OCI-LY1 (cell line): ENCODE results near the gene CHRM4.

Experiments used
- H2AFZ ChIP-seq: fragments of 200-600 bp; sonication (generic), shearing (Covaris generic); 2 replicates; pipeline ENCODE4 v1.6.0; 2014; ENCODE audit warnings: antibody characterized with exemption, mild to moderate bottlenecking, low read length
- H3F3A ChIP-seq: fragments of 200-600 bp; sonication (generic), shearing (Covaris generic); 2 replicates; pipeline ENCODE4 v1.6.0; 2014; ENCODE audit warnings: mild to moderate bottlenecking, antibody characterized with exemption, low read length, moderate library complexity; ENCODE audit not compliant: insufficient read depth
- H3K27ac ChIP-seq: fragments of 200-600 bp; sonication (generic); 2 replicates; pipeline ENCODE4 v1.5.1; 2014; ENCODE audit warnings: low read length, mixed run types, mild to moderate bottlenecking, low read depth; ENCODE audit not compliant: poor library complexity, severe bottlenecking
- H3K27me3 ChIP-seq: fragments of 200-600 bp; sonication (generic); 2 replicates; pipeline ENCODE4 v1.6.0; 2014; ENCODE audit warnings: antibody characterized with exemption, mild to moderate bottlenecking, low read length, moderate library complexity; ENCODE audit not compliant: insufficient read depth
- H3K36me3 ChIP-seq: fragments of 200-600 bp; sonication (generic); 2 replicates; pipeline ENCODE4 v1.6.1; 2014; ENCODE audit warnings: mild to moderate bottlenecking, antibody characterized with exemption, low read length, moderate library complexity, mixed read lengths; ENCODE audit not compliant: insufficient read depth
- H3K4me1 ChIP-seq: fragments of 200-600 bp; sonication (generic); 2 replicates; pipeline ENCODE4 v1.5.1; 2014; ENCODE audit warnings: mild to moderate bottlenecking, low read length, moderate library complexity; ENCODE audit not compliant: insufficient read depth, severe bottlenecking
- H3K4me2 ChIP-seq: fragments of 200-600 bp; sonication (generic), shearing (Covaris generic); 2 replicates; pipeline ENCODE4 v1.6.1; 2014; ENCODE audit warnings: low read length
- H3K4me3 ChIP-seq: fragments of 200-600 bp; sonication (generic); 2 replicates; pipeline ENCODE4 v1.5.1; 2014; ENCODE audit warnings: low read length, low read depth, mild to moderate bottlenecking, mixed read lengths; ENCODE audit not compliant: poor library complexity, severe bottlenecking
- H3K79me2 ChIP-seq: fragments of 200-600 bp; shearing (Covaris generic); 2 replicates; pipeline ENCODE4 v1.6.1; 2016; ENCODE audit warnings: mixed run types, low read length, mixed read lengths; ENCODE audit not compliant: insufficient read depth
- H3K9ac ChIP-seq: fragments of 200-600 bp; sonication (generic), shearing (Covaris generic); 2 replicates; pipeline ENCODE4 v1.6.1; 2014; ENCODE audit warnings: mild to moderate bottlenecking, low read length, mixed read lengths
- H3K9me2 ChIP-seq: fragments of 200-600 bp; sonication (generic), shearing (Covaris generic); 2 replicates; pipeline ENCODE4 v1.6.1; 2014; ENCODE audit warnings: low read depth, mild to moderate bottlenecking, low read length, mixed read lengths
- H3K9me3 ChIP-seq: fragments of 200-600 bp; shearing (Covaris generic); 2 replicates; pipeline ENCODE4 v1.6.1; 2014; ENCODE audit warnings: low read length, mixed read lengths
- H4K20me1 ChIP-seq: fragments of 200-600 bp; sonication (generic), shearing (Covaris generic); 2 replicates; pipeline ENCODE4 v1.6.0; 2016; ENCODE audit warnings: mild to moderate bottlenecking, low read length; ENCODE audit not compliant: insufficient read depth
- CTCF ChIP-seq: fragments of 200-600 bp; sonication (generic), shearing (Covaris generic); IDR thresholded peaks from 2 replicates; pipeline ENCODE4 v1.5.1; 2017; ENCODE audit warnings: mild to moderate bottlenecking, antibody characterized with exemption, low read length, moderate library complexity, mixed read lengths
- EZH2 ChIP-seq: fragments of 200-600 bp; sonication (generic), shearing (Covaris generic); IDR thresholded peaks from 2 replicates; pipeline ENCODE4 v1.8.0; 2017; ENCODE audit warnings: borderline replicate concordance, mixed run types, mild to moderate bottlenecking, antibody characterized with exemption, low read length, moderate library complexity, mixed read lengths

The CHRM4 gene

GRCh38 chr11:46364791-46365190, 26.8 kb downstream of the CHRM4 start:
- Histone ChIP-seq H3K4me2 (no peak overlapping the region), H2AFZ (no peak overlapping the region), H3K27ac (peak overlapping the region; percentile 44), H3K9ac (no peak overlapping the region), H3K27me3 (no peaks in the 10 kb centered on the region), H3F3A (no peaks in the 10 kb centered on the region), H3K4me3 (no peak overlapping the region), H3K9me2 (no peaks in the 10 kb centered on the region), H3K4me1 (peaks cover 45% of the 10 kb centered on the region), H3K36me3 (peaks cover 23% of the 10 kb centered on the region; the same call in 1 of the 2 replicates), H4K20me1 (no peaks in the 10 kb centered on the region), H3K79me2 (peaks cover 8% of the 10 kb centered on the region; the same call in 1 of the 2 replicates), H3K9me3 (no peaks in the 10 kb centered on the region)
- no peak for TF ChIP-seq CTCF
- no peak for TF ChIP-seq EZH2

GRCh38 chr11:46364056-46364455, 27.5 kb downstream of the CHRM4 start:
- Histone ChIP-seq H3K4me1 (peaks cover 45% of the 10 kb centered on the region), H3K79me2 (peaks cover 8% of the 10 kb centered on the region; the same call in 1 of the 2 replicates), H3K27me3 (no peaks in the 10 kb centered on the region), H2AFZ (no peak overlapping the region), H3K27ac (peak overlapping the region; percentile 10), H3K4me3 (no peak overlapping the region), H3K9ac (no peak overlapping the region; the same call in 1 of the 2 replicates), H3K36me3 (peaks cover 17% of the 10 kb centered on the region; the same call in 1 of the 2 replicates), H3K9me2 (no peaks in the 10 kb centered on the region), H3K4me2 (no peak overlapping the region; the same call in 1 of the 2 replicates), H3K9me3 (no peaks in the 10 kb centered on the region), H4K20me1 (no peaks in the 10 kb centered on the region), H3F3A (no peaks in the 10 kb centered on the region)
- TF ChIP-seq CTCF, result no peak
- TF ChIP-seq EZH2, result no peak

- Histone ChIP-seq H4K20me1 (no peaks in the 10 kb centered on the region), H3K4me3 (no peak overlapping the region), H3K27me3 (no peaks in the 10 kb centered on the region), H2AFZ (no peak overlapping the region), H3K4me1 (peaks cover 45% of the 10 kb centered on the region), H3K36me3 (peaks cover 12% of the 10 kb centered on the region; the same call in 1 of the 2 replicates), H3K79me2 (peaks cover 8% of the 10 kb centered on the region; the same call in 1 of the 2 replicates), H3K9me2 (no peaks in the 10 kb centered on the region), H3K9ac (no peak overlapping the region), H3F3A (no peaks in the 10 kb centered on the region), H3K9me3 (no peaks in the 10 kb centered on the region), H3K27ac (no peak overlapping the region), H3K4me2 (no peak overlapping the region; the same call in 1 of the 2 replicates)
- TF ChIP-seq CTCF, result no peak
Measured at GRCh38 chr11:46363455-46364005, 28.0 kb downstream of the CHRM4 start.
